Muscle layer of duodenum (tissue), 2 donors: ENCODE results near the gene MAPK9.

ENCODE experiments used
- H3K27ac ChIP-seq: one replicate; pipeline ENCODE4 v1.7.0; 2013; ENCODE audit warnings: mild to moderate bottlenecking, low read length
- H3K27me3 ChIP-seq: one replicate; pipeline ENCODE4 v1.7.0; 2013; ENCODE audit warnings: low read depth, mild to moderate bottlenecking, control low read depth, low read length
- H3K36me3 ChIP-seq, 2 donors: one replicate each; pipeline ENCODE4 v1.7.0; 2013; ENCODE audit warnings: low read length in 2 of 2, control low read depth in 1 of 2, mild to moderate bottlenecking in 1 of 2; ENCODE audit not compliant: insufficient read depth in 2 of 2, control insufficient read depth in 1 of 2
- H3K4me1 ChIP-seq, 2 donors: one replicate each; pipeline ENCODE4 v1.7.0; 2013; ENCODE audit warnings: low read length in 2 of 2, mild to moderate bottlenecking in 2 of 2, control low read depth in 1 of 2, moderate library complexity in 1 of 2; ENCODE audit not compliant: insufficient read depth in 2 of 2, control insufficient read depth in 1 of 2
- H3K4me3 ChIP-seq, 2 donors: one replicate each; pipeline ENCODE4 v1.7.0; 2013; ENCODE audit warnings: low read length in 2 of 2, low read depth in 1 of 2, mild to moderate bottlenecking in 1 of 2
- H3K9me3 ChIP-seq, 2 donors: one replicate each; pipeline ENCODE4 v1.7.0; 2013; ENCODE audit warnings: low read length in 2 of 2, control low read depth in 1 of 2, mild to moderate bottlenecking in 1 of 2; ENCODE audit not compliant: control insufficient read depth in 1 of 2
- donor health status: healthy.

The MAPK9 gene

DNA sequence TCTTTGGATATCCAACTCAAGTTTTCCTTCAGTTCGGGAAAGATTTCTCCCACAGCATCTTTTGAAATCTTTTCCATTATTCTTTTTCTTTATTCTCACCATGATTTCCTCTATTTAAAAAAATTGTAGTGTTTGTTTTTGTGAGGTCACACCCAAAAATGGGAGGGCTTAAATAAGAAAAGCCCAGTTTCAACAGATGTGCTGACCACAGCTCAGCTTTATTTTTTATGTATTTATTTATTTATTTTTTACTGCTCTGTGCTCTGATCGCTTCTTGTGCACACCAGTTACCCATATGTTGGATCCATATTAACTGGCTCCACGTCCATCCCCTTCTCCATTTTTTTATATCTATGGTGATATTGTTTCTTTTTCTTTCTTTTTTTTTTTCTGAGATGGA is 41.0 kb upstream of the MAPK9 start:
- no peaks in the 10 kb centered on the region for H3K27me3 ChIP-seq
- H3K4me3 ChIP-seq = no peak overlapping the region
- H3K4me1 ChIP-seq = no peaks in the 10 kb centered on the region
- no peak overlapping the region for H3K27ac ChIP-seq
- peaks cover 5 to 20% of the 10 kb centered on the region in 2 donors for H3K36me3 ChIP-seq
- H3K9me3 ChIP-seq = no peaks in the 10 kb centered on the region

DNA sequence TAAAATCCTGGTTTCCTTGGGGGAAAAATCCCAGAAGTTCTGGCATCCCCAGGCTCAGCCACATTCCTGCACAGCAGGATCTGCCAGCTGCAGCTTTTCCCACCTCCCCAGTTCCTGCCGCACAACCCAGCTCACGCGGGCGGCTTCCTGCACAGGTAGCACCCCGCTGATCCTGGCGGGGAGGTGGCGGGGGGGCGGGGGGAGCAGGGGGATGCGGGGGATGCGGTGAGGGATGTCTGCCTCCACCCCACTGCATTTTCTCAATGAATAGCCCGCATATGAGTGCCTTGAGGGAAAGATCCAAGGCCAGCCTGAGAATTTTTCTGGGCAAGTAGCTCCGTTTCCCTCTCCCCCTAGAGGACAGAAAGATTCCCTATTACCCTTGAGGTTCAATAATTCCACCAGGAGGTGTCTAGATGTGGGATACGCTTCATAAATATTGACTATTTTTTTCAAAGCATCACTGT is 40.2 kb upstream of the MAPK9 start:
- Histone ChIP-seq H3K4me1 (no peaks in the 10 kb centered on the region), H3K4me3 (no peak overlapping the region), H3K27me3 (no peaks in the 10 kb centered on the region), H3K27ac (no peak overlapping the region), H3K36me3 (peaks cover 5 to 18% of the 10 kb centered on the region in 2 donors), H3K9me3 (no peaks in the 10 kb centered on the region)

DNA sequence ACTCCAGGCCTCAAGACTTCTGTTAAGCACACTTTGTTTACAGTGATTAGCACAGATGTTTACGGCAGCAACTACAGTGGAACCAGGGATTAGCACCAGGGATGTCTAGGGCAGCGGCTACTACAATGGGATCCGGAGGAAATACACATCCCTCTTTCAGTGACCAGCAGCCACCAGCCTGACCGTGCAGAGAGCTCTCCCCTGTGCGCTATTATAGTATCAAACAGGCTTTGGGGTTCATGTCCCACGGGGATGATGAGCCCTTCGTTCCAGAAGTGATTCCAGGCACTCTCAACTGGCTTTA is 39.7 kb upstream of the MAPK9 start:
- H3K4me1 ChIP-seq = no peaks in the 10 kb centered on the region
- H3K27ac ChIP-seq = peak overlapping the region; percentile 9
- no peak overlapping the region for H3K4me3 ChIP-seq
- H3K27me3 ChIP-seq = no peaks in the 10 kb centered on the region
- no peaks in the 10 kb centered on the region for H3K9me3 ChIP-seq
- peaks cover 5 to 15% of the 10 kb centered on the region in 2 donors for H3K36me3 ChIP-seq

DNA sequence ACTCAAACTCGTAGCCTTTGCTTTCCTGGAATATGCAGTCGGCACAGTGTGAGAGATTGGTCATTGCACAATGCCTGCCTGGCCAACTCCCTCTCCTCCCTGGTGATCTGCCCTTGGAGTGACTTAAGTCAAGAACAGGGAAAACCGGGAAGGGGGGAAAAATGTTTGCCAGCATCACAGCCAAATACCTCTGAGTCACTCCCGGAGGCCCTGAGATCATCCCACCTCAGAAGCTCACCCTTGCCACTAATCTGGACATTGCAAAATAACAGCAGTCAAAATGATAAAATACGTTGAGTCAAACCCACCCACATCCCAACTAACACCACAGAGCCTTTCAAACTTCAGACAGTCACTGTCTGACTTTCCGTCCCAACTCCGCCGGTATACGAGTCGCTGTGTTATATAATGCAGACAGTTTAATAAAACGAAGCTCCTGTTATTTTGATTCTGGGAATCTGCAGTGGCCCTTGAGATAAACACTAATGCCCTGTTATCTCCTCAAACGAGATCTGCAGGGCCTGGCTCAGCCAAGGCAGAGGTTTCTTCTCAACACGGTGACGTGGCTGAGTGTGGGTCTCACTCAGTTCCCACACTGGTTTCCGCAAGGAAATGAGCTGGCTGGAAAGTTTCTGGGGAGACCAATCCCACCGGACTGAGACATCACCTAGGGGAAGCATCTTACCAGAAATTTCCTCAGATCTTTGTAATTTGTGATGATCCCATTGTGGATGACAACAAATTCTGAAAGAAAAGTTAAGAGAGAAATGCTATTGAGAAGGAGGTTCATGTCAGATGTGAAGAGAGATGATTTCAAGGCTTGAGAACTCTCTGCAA is 39.1 kb upstream of the MAPK9 start:
- no peaks in the 10 kb centered on the region for H3K27me3 ChIP-seq
- H3K9me3 ChIP-seq = no peaks in the 10 kb centered on the region
- H3K4me1 ChIP-seq = no peaks in the 10 kb centered on the region
- H3K27ac ChIP-seq = peak overlapping the region; percentile 9
- peaks cover 5 to 14% of the 10 kb centered on the region in 2 donors for H3K36me3 ChIP-seq
- no peak overlapping the region for H3K4me3 ChIP-seq

DNA sequence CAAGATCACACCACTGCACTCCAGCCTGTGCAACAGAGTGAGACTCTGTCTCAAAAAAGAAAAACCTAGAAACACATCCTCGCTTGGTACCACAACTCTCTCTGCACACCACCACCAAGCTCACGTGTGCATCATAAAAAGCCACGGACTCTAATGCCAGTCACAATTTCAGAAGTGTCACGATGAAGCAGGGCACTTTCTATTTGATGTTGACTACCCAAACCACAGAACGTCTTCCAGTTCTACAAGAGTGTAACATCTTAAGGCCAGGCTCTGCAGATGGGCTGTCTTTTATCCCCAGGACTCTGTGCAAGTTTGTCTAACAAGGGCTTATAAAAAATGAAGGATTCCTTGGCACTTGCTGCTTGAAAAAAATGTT is 38.4 kb upstream of the MAPK9 start:
- H3K9me3 ChIP-seq = no peaks in the 10 kb centered on the region
- H3K4me3 ChIP-seq = no peak overlapping the region
- no peaks in the 10 kb centered on the region for H3K27me3 ChIP-seq
- H3K4me1 ChIP-seq = no peaks in the 10 kb centered on the region
- H3K27ac ChIP-seq = no peak overlapping the region
- H3K36me3 ChIP-seq = peaks cover 0 to 14% of the 10 kb centered on the region in 2 donors

DNA sequence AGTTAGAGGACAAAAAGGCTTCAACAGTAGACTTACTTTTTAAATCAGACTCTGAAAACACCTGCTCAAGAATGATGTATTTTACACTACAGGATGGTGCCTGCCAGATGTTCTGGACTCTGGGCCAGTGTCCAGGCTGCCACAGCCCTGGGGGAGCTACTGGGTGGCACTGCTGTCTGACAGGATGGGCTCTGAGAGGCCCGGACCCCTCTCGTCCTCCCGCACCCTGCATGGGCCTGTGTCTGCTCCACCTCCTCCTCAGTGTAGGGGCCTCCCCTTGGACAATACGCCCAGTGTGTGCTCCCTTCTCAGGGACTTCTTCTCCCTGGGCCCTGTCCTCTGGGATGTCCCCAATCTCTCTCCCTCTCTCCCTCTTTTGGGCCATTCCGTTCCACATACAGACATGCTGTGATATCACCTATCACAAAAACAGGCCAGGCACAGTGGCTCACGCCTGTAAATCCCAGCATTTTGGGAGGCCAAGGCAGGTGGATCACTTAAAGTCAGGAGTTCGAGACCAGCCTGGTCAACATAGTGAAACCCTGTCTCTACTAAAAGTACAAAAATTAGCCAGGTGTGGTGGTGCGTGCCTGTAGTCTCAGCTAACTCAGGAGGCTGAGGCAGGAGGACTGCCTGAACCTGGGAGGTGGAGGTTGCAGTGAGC is 37.9 kb upstream of the MAPK9 start:
- Histone ChIP-seq H3K9me3 (no peaks in the 10 kb centered on the region), H3K27ac (no peak overlapping the region), H3K27me3 (no peaks in the 10 kb centered on the region), H3K4me3 (no peak overlapping the region), H3K36me3 (peaks cover 0 to 14% of the 10 kb centered on the region in 2 donors), H3K4me1 (no peaks in the 10 kb centered on the region)

DNA sequence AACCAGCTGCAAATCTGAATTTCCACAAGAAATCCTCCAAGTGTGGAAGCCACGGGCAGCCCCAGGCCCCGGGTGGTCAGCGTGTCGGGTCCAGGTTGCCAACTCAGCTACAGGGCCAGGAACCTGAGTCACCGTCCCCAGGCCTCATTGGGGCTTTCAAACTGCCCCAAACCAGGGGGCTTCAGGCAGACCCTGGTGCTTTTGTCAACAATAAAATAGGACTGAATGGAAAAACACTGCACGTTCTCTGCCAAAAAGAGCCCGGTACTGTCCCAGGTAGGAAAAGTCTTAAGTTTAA is 37.2 kb upstream of the MAPK9 start:
- Histone ChIP-seq H3K27me3 (no peaks in the 10 kb centered on the region), H3K4me3 (no peak overlapping the region), H3K27ac (no peak overlapping the region), H3K36me3 (peaks cover 0 to 8% of the 10 kb centered on the region in 2 donors), H3K9me3 (no peaks in the 10 kb centered on the region), H3K4me1 (no peaks in the 10 kb centered on the region)

DNA sequence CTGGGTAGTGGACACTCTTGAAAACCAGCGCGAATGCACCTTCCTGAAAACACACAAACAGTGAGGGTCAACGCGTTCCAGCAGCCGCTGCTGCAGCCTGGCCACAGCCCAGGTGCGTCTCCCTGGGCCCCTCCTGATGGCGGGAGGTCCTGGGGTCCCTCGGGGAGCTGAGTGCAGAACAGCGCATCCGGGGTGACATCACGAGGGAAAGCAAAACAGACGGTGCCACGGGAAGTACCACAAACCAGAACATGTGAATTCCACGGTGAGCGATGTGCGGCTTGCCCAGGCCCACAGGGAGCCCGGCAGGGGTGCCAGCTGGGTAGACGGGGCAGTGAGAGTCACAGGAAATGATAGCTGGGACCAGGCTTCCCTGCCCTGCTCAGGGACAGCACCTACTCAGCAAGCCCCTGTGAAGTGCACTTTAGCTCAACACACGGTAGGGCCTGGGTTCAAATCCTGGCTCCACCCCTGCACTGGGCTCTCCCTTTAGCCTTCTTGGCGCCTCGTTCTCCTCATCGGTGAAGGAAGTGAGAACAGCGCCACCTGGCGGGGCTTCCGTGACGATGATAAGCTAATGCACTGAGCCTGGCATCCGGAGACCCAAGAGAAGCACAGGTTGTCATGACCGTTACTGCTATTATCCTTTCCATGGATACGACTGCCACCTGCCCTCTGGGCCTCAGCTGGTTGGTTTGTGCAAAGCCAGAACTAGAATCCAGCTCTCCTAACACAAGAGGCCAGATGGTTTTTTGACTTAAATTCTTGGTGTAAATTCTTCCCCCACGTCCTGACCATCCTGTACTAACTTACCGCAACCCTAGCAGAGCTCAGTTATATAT is 36.6 kb upstream of the MAPK9 start:
- H3K9me3 ChIP-seq = no peaks in the 10 kb centered on the region
- H3K27me3 ChIP-seq = no peaks in the 10 kb centered on the region
- peaks cover 0 to 4% of the 10 kb centered on the region in 2 donors for H3K36me3 ChIP-seq
- H3K4me1 ChIP-seq = peaks cover 0 to 3% of the 10 kb centered on the region in 2 donors
- H3K4me3 ChIP-seq = no peak overlapping the region
- no peak overlapping the region for H3K27ac ChIP-seq

DNA sequence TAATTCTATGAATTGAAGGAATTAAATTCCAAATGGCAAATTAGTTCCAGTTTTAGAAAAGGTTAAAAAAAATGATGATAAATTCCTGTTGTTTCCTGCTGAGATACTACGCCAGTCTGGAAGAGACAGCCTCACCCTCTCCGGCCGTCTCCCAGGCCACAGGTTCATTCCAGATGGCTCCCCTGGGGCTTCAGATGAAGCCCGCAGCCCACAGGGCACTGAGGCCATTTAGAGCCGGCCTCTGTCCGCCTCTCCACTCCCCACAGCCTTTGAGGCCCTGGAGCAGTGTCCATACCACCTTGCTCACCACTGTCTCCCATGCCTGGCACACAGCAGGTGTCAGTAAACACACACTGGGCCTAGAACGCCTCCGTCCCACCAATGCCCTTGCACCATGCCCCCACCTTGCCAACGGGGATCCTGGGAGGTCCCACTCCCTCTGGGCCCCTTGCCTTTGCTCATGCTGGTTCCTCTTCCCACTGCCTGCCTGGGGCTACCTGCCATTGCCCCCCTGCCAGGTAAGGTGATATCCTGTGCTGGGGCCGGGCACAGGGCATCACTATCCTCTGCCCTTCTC is 35.2 kb upstream of the MAPK9 start:
- no peaks in the 10 kb centered on the region for H3K9me3 ChIP-seq
- no peak overlapping the region for H3K27ac ChIP-seq
- peaks cover 0 to 3% of the 10 kb centered on the region in 2 donors for H3K4me1 ChIP-seq
- H3K4me3 ChIP-seq = no peak overlapping the region
- H3K36me3 ChIP-seq = peaks cover 0 to 4% of the 10 kb centered on the region in 2 donors
- H3K27me3 ChIP-seq = no peaks in the 10 kb centered on the region

DNA sequence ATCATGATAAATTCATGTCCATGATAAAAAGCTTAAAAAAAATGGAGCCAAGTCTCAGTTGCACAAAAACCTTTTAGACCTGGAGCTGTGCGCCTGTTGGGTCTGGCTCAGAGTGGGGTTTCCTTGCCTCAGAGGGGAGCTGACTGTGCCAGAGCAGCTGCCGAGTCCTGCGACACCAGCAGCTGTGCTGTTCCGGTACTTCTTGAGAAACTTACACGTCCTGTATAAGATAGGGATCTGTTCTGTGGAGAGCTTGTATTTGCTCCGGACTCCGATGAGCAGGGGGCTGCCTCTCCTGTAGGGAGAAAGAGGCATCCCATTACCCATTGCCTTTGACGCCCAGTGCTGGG is 32.7 kb upstream of the MAPK9 start:
- H3K27ac ChIP-seq = no peak overlapping the region
- peaks cover 0 to 3% of the 10 kb centered on the region in 2 donors for H3K4me1 ChIP-seq
- no peak overlapping the region for H3K4me3 ChIP-seq
- no peaks in the 10 kb centered on the region for H3K9me3 ChIP-seq
- no peaks in the 10 kb centered on the region for H3K27me3 ChIP-seq
- H3K36me3 ChIP-seq = peaks cover 0 to 2% of the 10 kb centered on the region in 2 donors

DNA sequence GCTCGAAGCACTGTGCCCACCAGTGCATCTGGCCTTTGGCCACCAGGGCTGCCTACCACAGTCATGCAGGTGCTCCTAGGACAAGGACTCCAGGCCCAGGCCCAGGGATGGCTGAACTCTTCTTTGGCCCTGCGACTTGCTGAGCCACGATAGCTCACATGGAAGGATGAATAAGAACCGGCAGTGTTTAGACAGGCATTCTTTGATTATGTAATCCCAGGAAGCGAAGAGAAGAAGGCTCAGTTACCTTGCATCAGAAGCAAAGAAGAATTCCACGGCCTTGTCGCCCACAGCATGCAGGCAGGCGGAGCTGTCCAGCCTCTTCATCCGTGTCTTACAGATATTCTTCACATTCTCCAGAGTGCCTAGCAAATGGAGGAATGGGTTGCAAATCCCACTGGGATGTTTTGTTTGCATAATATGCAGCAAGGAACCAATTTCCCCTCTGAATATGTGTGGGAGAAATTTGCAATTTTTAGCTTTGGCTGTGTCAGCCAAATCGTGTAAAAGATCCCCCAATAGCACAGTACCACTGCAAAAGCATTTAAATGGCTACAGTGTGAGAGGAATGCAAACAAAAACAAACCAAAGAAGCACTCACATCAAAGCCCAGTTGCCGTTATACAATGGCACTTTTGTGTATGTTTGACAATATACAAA is 32.2 kb upstream of the MAPK9 start:
- Histone ChIP-seq H3K4me3 (no peak overlapping the region), H3K4me1 (peaks cover 0 to 3% of the 10 kb centered on the region in 2 donors), H3K36me3 (no peaks in the 10 kb centered on the region), H3K27me3 (no peaks in the 10 kb centered on the region), H3K9me3 (no peaks in the 10 kb centered on the region), H3K27ac (no peak overlapping the region)
